Osteoblast (primary cell): ENCODE measurements around the gene C1QTNF7. TPM values are rescaled to one million over a fixed set of nuclear protein-coding genes. Genes with fewer than 3 reads are reported as not detected.
A peak's percentile ranks its signal among the peaks of the same experiment; 100 is the strongest.

ENCODE experiments used
- DNase-seq: peaks from one replicate; pipeline ENCODE4 v3.0.0; 2011; ENCODE audit warnings: low spot score, mixed read lengths; ENCODE audit not compliant: insufficient read length; ENCODE audit errors: missing footprints
- H2AFZ ChIP-seq: 2 replicates; pipeline ENCODE4 v1.6.0; 2011; ENCODE audit warnings: mild to moderate bottlenecking, low read length
- H3K27ac ChIP-seq: 2 replicates; pipeline ENCODE4 v1.5.1; 2011; ENCODE audit warnings: mild to moderate bottlenecking, low read depth, low read length, moderate library complexity
- H3K27me3 ChIP-seq: 2 replicates; pipeline ENCODE4 v1.6.0; 2012; ENCODE audit warnings: mild to moderate bottlenecking, control low read depth, inconsistent platforms, low read length, moderate library complexity; ENCODE audit not compliant: insufficient read depth
- H3K36me3 ChIP-seq: 2 replicates; pipeline ENCODE4 v1.5.1; 2011; ENCODE audit warnings: mild to moderate bottlenecking, low read length, control low read depth, moderate library complexity; ENCODE audit not compliant: insufficient read depth
- H3K4me1 ChIP-seq: 2 replicates; pipeline ENCODE4 v1.5.1; 2011; ENCODE audit warnings: mild to moderate bottlenecking, low read length, control low read depth, moderate library complexity; ENCODE audit not compliant: insufficient read depth
- H3K4me2 ChIP-seq: 2 replicates; pipeline ENCODE4 v1.6.0; 2011; ENCODE audit warnings: mild to moderate bottlenecking, low read length; ENCODE audit not compliant: insufficient read depth
- H3K4me3 ChIP-seq: fragments of 200-600 bp; sonication (generic); 3 replicates; pipeline ENCODE4 v1.5.1; 2012; ENCODE audit warnings: mild to moderate bottlenecking, low read length, inconsistent platforms; ENCODE audit not compliant: insufficient read depth
- H3K79me2 ChIP-seq: 2 replicates; pipeline ENCODE4 v1.6.0; 2012; ENCODE audit warnings: mild to moderate bottlenecking, low read length, control low read depth, inconsistent platforms; ENCODE audit not compliant: insufficient read depth
- H3K9me3 ChIP-seq: 2 replicates; pipeline ENCODE4 v1.5.1; 2011; ENCODE audit warnings: low read depth, low read length, control low read depth
- H4K20me1 ChIP-seq: 2 replicates; pipeline ENCODE4 v1.6.0; 2012; ENCODE audit warnings: mild to moderate bottlenecking, low read length, control low read depth; ENCODE audit not compliant: insufficient read depth
- CTCF ChIP-seq: IDR thresholded peaks from 2 replicates; pipeline ENCODE4 v1.5.1; 2011; ENCODE audit warnings: mild to moderate bottlenecking, low read depth, low read length, moderate library complexity; ENCODE audit errors: extremely low read depth
- total RNA-seq: library from RNA; depleted of rRNA; stranded (reverse); fragments of >200 nt; gene quantifications from 2 replicates; pipeline ENCODE4 v1.2.3, GENCODE V29; 2012

C1QTNF7 gene
- total RNA-seq, 1 donor, result 0.72 TPM

GRCh38 chr4:15476396-15476795 lies 48.6 kb downstream of the C1QTNF7 start:
- no peak for DNase-seq
- peaks cover 7% of the 10 kb centered on the region for H3K79me2 ChIP-seq
- peaks cover 8% of the 10 kb centered on the region for H3K36me3 ChIP-seq
- no peaks in the 10 kb centered on the region for H4K20me1 ChIP-seq
- H3K4me3 ChIP-seq, result no peak overlapping the region
- H3K4me2 ChIP-seq, result no peak overlapping the region
- TF ChIP-seq CTCF, result no peak
- no peak overlapping the region for H3K27ac ChIP-seq
- no peaks in the 10 kb centered on the region for H3K27me3 ChIP-seq
- peaks cover 12% of the 10 kb centered on the region for H3K4me1 ChIP-seq
- H2AFZ ChIP-seq, result no peak overlapping the region
- no peaks in the 10 kb centered on the region for H3K9me3 ChIP-seq

- Histone ChIP-seq H4K20me1 (no peaks in the 10 kb centered on the region), H3K27ac (no peak overlapping the region), H3K9me3 (no peaks in the 10 kb centered on the region), H3K4me2 (peak overlapping the region; percentile 92), H3K36me3 (peaks cover 23% of the 10 kb centered on the region), H3K4me1 (peaks cover 12% of the 10 kb centered on the region), H3K79me2 (peaks cover 8% of the 10 kb centered on the region), H3K4me3 (peak overlapping the region; percentile 78), H3K27me3 (no peaks in the 10 kb centered on the region), H2AFZ (peak overlapping the region; percentile 97)
- TF ChIP-seq CTCF, result no peak
- no peak for DNase-seq
Observed at GRCh38 chr4:15478724-15479088, 50.9 kb downstream of the C1QTNF7 start.

GRCh38 chr4:15479089-15479912 lies 51.5 kb downstream of the C1QTNF7 start:
- peak; percentile 77 for DNase-seq
- Histone ChIP-seq H3K4me2 (peak overlapping the region; percentile 92), H2AFZ (peak overlapping the region; percentile 97), H3K79me2 (peaks cover 14% of the 10 kb centered on the region), H3K27ac (peak overlapping the region; percentile 83), H3K27me3 (no peaks in the 10 kb centered on the region), H3K36me3 (peaks cover 23% of the 10 kb centered on the region), H3K4me1 (peaks cover 12% of the 10 kb centered on the region), H3K4me3 (peak overlapping the region; percentile 78), H4K20me1 (no peaks in the 10 kb centered on the region), H3K9me3 (no peaks in the 10 kb centered on the region)
- peak; percentile 78 for TF ChIP-seq CTCF

GRCh38 chr4:15479913-15480185 lies 52.0 kb downstream of the C1QTNF7 start:
- Histone ChIP-seq H3K79me2 (peaks cover 19% of the 10 kb centered on the region), H3K4me3 (peak overlapping the region; percentile 78), H3K36me3 (peaks cover 23% of the 10 kb centered on the region), H3K27ac (peak overlapping the region; percentile 83), H3K9me3 (no peaks in the 10 kb centered on the region), H3K4me2 (peak overlapping the region; percentile 92), H2AFZ (peak overlapping the region; percentile 97), H4K20me1 (no peaks in the 10 kb centered on the region), H3K27me3 (no peaks in the 10 kb centered on the region), H3K4me1 (peaks cover 12% of the 10 kb centered on the region)
- TF ChIP-seq CTCF, result no peak
- DNase-seq, result peak; percentile 74
